Activated CD8-positive, alpha-beta T cell treated with anti-CD3 and anti-CD28 coated beads for 36 hours (primary cell): ENCODE data around the gene FAU. TPM values are rescaled to one million over a fixed set of nuclear protein-coding genes. Genes with fewer than 3 reads are reported as not detected.

Experiments
- ATAC-seq: fragments of 200-7000 bp; cut with Tn5 transposase; one replicate; pipeline ENCODE4 v1.10.0; 2021; ENCODE audit warnings: mild to moderate bottlenecking, moderate library complexity
- CTCF ChIA-PET: fragments of 350-600 bp; sonication (Branson Sonifier 250); formaldehyde crosslinking; loops from one replicate; lab custom pipeline; 2021; ENCODE audit warnings: antibody characterized with exemption; lab: Charles Lee
- POLR2A ChIA-PET: fragments of 350-600 bp; sonication (Branson Sonifier 250); formaldehyde crosslinking; loops from one replicate; lab custom pipeline; 2021; ENCODE audit warnings: antibody characterized with exemption; lab: Charles Lee
- DNase-seq: peaks from one replicate; pipeline ENCODE4 v3.0.0-alpha.2; 2020
- H3K27ac Mint-ChIP-seq: one replicate; pipeline ENCODE4 v1.8.0; 2021; ENCODE audit warnings: mild to moderate bottlenecking, mixed read lengths
- H3K27me3 Mint-ChIP-seq: one replicate; pipeline ENCODE4 v1.8.0; 2021; ENCODE audit warnings: mixed read lengths
- H3K36me3 Mint-ChIP-seq: one replicate; pipeline ENCODE4 v1.8.0; 2021; ENCODE audit warnings: low read depth, mixed read lengths
- H3K4me1 Mint-ChIP-seq: one replicate; pipeline ENCODE4 v1.8.0; 2021; ENCODE audit warnings: low read depth, mixed read lengths
- H3K4me3 Mint-ChIP-seq: one replicate; pipeline ENCODE4 v1.8.0; 2021; ENCODE audit warnings: mild to moderate bottlenecking, moderate library complexity, mixed read lengths
- H3K9me3 Mint-ChIP-seq: one replicate; pipeline ENCODE4 v1.8.0; 2021; ENCODE audit warnings: mixed read lengths
- CTCF ChIP-seq: fragments of 200-600 bp; IDR thresholded peaks from one replicate; pipeline ENCODE4 v1.8.0; 2022; ENCODE audit warnings: antibody characterized with exemption, mild to moderate bottlenecking
- intact Hi-C: fragments of 100-400 bp; cut with micrococcal nuclease; formaldehyde crosslinking; loops from one replicate; pipeline ENCODE4 v1.10.0; 2022
- microRNA-seq: library from miRNA; unstranded; fragments of <30 nt; microRNA quantifications from one replicate; pipeline ENCODE4 v1.2.0, GENCODE V29; 2022; ENCODE audit warnings: borderline microRNAs expressed, borderline replicate concordance
- total RNA-seq, 2 experiments: library from RNA; stranded (reverse); gene quantifications; one replicate each; pipeline ENCODE4 v1.2.3, GENCODE V29; 2021

The FAU gene
- total RNA-seq, 2 experiments from 2014 or later, result 1,112 to 1,137 TPM

DNA sequence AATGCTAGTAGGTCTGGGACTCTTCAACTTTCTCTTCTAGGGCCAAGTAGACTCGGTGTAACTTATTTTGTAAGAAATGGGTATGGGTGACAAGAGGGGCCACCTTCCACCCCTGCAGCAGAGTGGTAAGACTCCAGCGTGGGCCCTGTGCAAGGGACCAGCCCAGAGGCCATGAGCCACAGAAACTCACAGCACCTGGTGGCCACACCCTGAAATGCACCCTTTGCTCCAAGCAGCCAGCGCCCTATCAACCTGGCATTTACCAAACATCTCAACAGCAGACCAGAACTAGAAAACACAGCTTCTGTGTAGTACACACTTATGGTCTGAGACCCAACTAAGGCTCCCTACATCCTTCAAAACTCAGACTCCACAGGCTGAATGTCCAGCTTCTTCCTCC lies 43.8 kb downstream of the FAU start:
- ATAC-seq (peak; percentile 94), DNase-seq (peak; percentile 83)
- no peak overlapping the region for H3K4me3 Mint-ChIP-seq
- intact Hi-C loops, result no loop called here
- ChIA-PET POLR2A (interaction anchor here (1.0 to 2.1 kb wide), 3 partner anchors 9 to 32 kb away, joined by 3 to 6 read pairs (median 3); no protein-coding TSS in a partner anchor), CTCF (interaction anchor here (0.9 to 1.8 kb wide), 4 partner anchors 12 to 40 kb away, joined by 3 to 5 read pairs (median 3); no protein-coding TSS in a partner anchor)
- H3K9me3 Mint-ChIP-seq, result no peaks in the 10 kb centered on the region
- no peaks in the 10 kb centered on the region for H3K27me3 Mint-ChIP-seq
- peaks cover 55% of the 10 kb centered on the region for H3K36me3 Mint-ChIP-seq
- TF ChIP-seq CTCF, result peak; percentile 49
- peaks cover 34% of the 10 kb centered on the region for H3K4me1 Mint-ChIP-seq
- H3K27ac Mint-ChIP-seq, result peak overlapping the region; percentile 55

GRCh38 chr11:65077451-65077850 lies 44.5 kb downstream of the FAU start:
- no peak overlapping the region for H3K4me3 Mint-ChIP-seq
- ATAC-seq (no peak), DNase-seq (no peak)
- intact Hi-C loops, result no loop called here
- CTCF ChIA-PET, result interaction anchor here (1.1 to 1.8 kb wide), 3 partner anchors 39 to 153 kb away, joined by 3 to 5 read pairs (median 3); partner anchors contain the start of gene PPP2R5B
- POLR2A ChIA-PET, result interaction anchor here (0.7 to 2.1 kb wide), 4 partner anchors 9 to 32 kb away, joined by 3 to 6 read pairs (median 3); no protein-coding TSS in a partner anchor
- no peaks in the 10 kb centered on the region for H3K9me3 Mint-ChIP-seq
- H3K36me3 Mint-ChIP-seq, result peaks cover 49% of the 10 kb centered on the region
- peaks cover 32% of the 10 kb centered on the region for H3K4me1 Mint-ChIP-seq
- TF ChIP-seq CTCF, result no peak
- no peak overlapping the region for H3K27ac Mint-ChIP-seq
- H3K27me3 Mint-ChIP-seq, result no peaks in the 10 kb centered on the region

DNA sequence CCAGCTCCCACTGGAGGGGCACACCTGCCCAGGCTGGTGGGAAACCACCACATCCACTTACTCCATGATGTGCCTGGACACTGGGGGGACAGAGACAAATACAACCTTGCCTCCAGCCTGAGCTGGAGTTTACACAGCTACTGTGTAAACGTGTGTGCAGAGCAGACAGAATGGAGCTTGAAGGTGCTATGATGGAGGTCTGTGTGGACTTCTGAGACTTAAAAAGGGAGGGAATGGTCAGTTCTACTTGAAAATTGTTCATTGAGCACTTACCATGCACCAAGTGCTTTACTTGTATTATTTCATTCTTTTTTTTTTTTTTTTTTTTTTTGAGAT lies 49.3 kb downstream of the FAU start:
- peaks cover 12% of the 10 kb centered on the region for H3K36me3 Mint-ChIP-seq
- TF ChIP-seq CTCF, result no peak
- POLR2A ChIA-PET, result interaction anchor here (1.2 kb wide), 2 partner anchors 8 to 10 kb away, joined by 3 to 5 read pairs; partner anchors contain the start of gene CDCA5

DNA sequence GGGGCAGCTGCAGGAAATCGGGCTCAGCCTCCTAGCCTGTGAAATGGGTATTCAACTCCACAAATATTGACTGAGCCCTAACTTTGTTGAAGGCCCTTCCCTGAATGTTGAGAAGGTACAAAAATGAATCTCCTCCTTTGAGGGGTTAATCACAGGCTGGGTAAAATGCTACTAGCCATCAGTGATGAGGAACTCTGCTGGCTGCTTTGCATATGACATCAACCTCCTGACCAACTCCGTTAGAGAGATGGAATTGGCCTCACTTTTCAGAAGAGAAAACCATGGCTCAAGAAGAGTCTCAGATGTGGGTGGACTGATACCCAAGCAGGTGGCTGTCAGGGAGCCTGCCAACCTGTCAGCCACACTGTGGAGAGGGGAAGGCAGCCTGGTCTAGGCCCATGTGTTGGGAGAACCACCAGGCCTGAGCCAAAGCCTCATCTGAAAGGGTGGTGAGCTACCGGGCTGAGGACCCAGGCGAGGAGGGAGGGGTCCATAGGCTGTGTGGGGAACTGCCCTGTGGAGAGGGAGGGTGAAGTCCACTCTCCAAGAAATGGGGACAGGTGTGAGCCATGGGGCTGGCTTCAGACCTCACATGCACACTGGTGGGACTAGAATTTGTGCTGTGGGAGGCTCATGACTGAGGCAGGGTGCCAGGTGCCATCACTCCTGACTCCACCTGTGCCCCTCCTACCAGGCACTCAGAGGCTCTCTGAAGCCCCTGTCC lies 49.9 kb downstream of the FAU start:
- POLR2A ChIA-PET, result interaction anchor here (1.2 kb wide), 2 partner anchors 8 to 11 kb away, joined by 3 to 5 read pairs; partner anchors contain the start of gene CDCA5

More for the DNA sequence above, 49.3 kb downstream of the FAU start:
- Mint-ChIP-seq H3K4me1 (peaks cover 3% of the 10 kb centered on the region), H3K27ac (no peak overlapping the region), H3K4me3 (no peak overlapping the region), H3K9me3 (no peaks in the 10 kb centered on the region), H3K27me3 (no peaks in the 10 kb centered on the region)
- DNase-seq (no peak), ATAC-seq (no peak)
- CTCF ChIA-PET, result interaction anchor here (1.0 to 1.2 kb wide), 3 partner anchors 58 to 107 kb away, joined by 3 to 4 read pairs (median 3); partner anchors contain the start of gene ARL2
- intact Hi-C loops, result no loop called here

More for the DNA sequence above, 49.9 kb downstream of the FAU start:
- Mint-ChIP-seq H3K36me3 (peaks cover 6% of the 10 kb centered on the region), H3K27me3 (no peaks in the 10 kb centered on the region), H3K9me3 (no peaks in the 10 kb centered on the region), H3K4me1 (peaks cover 2% of the 10 kb centered on the region), H3K27ac (no peak overlapping the region), H3K4me3 (no peak overlapping the region)
- no peak for DNase-seq
- intact Hi-C loops, result no loop called here
- no peak for ATAC-seq
- TF ChIP-seq CTCF, result no peak
- CTCF ChIA-PET, result interaction anchor here (1.0 to 1.2 kb wide), 3 partner anchors 58 to 108 kb away, joined by 3 to 4 read pairs (median 3); partner anchors contain the start of gene ARL2

Small RNA genes lying within 50 kb of the gene (microRNA-seq; reads per million reads assigned to microRNA genes)
- gene MIR6751, result not detected

Other genes starting within 250 kb of the FAU start
- 10 to 100 TPM; 60.3 to 65.1 TPM for gene EHD1, start 243.5 kb downstream of the FAU start, total RNA-seq
- gene ATG2A, start 204.9 kb downstream of the FAU start, total RNA-seq, result 10 to 100 TPM; 17.1 to 17.5 TPM
- gene PPP2R5B, start 197.4 kb downstream of the FAU start, total RNA-seq, result 10 to 100 TPM; 20.2 to 21.2 TPM
- not detected for gene GPHA2, start 186.2 kb downstream of the FAU start, total RNA-seq
- not detected for gene MAJIN, start 150.0 kb downstream of the FAU start, total RNA-seq
- not detected for gene BATF2, start 125.2 kb downstream of the FAU start, total RNA-seq
- 100 to 1,000 TPM; 118 to 122 TPM for gene ARL2, start 108.0 kb downstream of the FAU start, total RNA-seq
- 1 to 10 TPM; 4.7 to 5.7 TPM for gene SNX15, start 94.7 kb downstream of the FAU start, total RNA-seq
- gene SAC3D1, start 80.9 kb downstream of the FAU start, total RNA-seq, result 10 to 100 TPM; 14.0 to 14.5 TPM
- gene NAALADL1, start 63.6 kb downstream of the FAU start, total RNA-seq, result 1 to 10 TPM; 6.6 to 7.6 TPM
- 100 to 1,000 TPM; 112 TPM for gene CDCA5, start 38.1 kb downstream of the FAU start, total RNA-seq
- gene ZFPL1, start 37.9 kb downstream of the FAU start, total RNA-seq, result 10 to 100 TPM; 27.1 to 28.2 TPM
- gene VPS51, start 25.9 kb downstream of the FAU start, total RNA-seq, result 100 to 1,000 TPM; 103 TPM
- 10 to 100 TPM; 12.4 to 17.5 TPM for gene TM7SF2, start 10.3 kb downstream of the FAU start, total RNA-seq
- gene ZNHIT2, start 4.4 kb downstream of the FAU start, total RNA-seq, result 10 to 100 TPM; 11.5 to 12.7 TPM
- 10 to 100 TPM; 48.7 to 53.4 TPM for gene MRPL49, start 187 bp upstream of the FAU start, total RNA-seq
- 10 to 100 TPM; 20.6 to 26.8 TPM for gene SYVN1, start 12.4 kb upstream of the FAU start, total RNA-seq
- gene SPDYC, start 48.1 kb upstream of the FAU start, total RNA-seq, result not detected
- gene CAPN1, start 59.8 kb upstream of the FAU start, total RNA-seq, result 10 to 100 TPM; 72.6 to 74.7 TPM
- 10 to 100 TPM; 55.2 to 63.8 TPM for gene POLA2, start 139.8 kb upstream of the FAU start, total RNA-seq
- 1 to 10 TPM in 1 of 2 experiments, not detected in 1; 1.2 TPM for gene CDC42EP2, start 192.7 kb upstream of the FAU start, total RNA-seq
- gene DPF2, start 211.7 kb upstream of the FAU start, total RNA-seq, result 10 to 100 TPM; 50.3 to 61.5 TPM
- gene TIGD3, start 232.6 kb upstream of the FAU start, total RNA-seq, result 1 to 10 TPM in 1 of 2 experiments, under 1 TPM in 1; 0.65 to 1.4 TPM